HG02763 (cell line): Measurements from ENCODE around the gene TMEM256.

ENCODE experiments used
- ATAC-seq: cut with Tn5 transposase; IDR thresholded peaks from one replicate; pipeline ENCODE4 v1.9.1; 2021; ENCODE audit warnings: mild to moderate bottlenecking, moderate library complexity; ENCODE audit not compliant: unreplicated experiment

TMEM256 gene

GRCh38 chr17:7408863-7409262, 5.0 kb upstream of the TMEM256 start:
- no peak for ATAC-seq

DNA sequence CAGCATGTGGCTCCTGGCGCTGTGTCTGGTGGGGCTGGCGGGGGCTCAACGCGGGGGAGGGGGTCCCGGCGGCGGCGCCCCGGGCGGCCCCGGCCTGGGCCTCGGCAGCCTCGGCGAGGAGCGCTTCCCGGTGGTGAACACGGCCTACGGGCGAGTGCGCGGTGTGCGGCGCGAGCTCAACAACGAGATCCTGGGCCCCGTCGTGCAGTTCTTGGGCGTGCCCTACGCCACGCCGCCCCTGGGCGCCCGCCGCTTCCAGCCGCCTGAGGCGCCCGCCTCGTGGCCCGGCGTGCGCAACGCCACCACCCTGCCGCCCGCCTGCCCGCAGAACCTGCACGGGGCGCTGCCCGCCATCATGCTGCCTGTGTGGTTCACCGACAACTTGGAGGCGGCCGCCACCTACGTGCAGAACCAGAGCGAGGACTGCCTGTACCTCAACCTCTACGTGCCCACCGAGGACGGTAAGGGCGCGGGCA, 4.4 kb upstream of the TMEM256 start:
- no peak for ATAC-seq

- ATAC-seq: no peak
Observed at GRCh38 chr17:7407485-7408251, 3.8 kb upstream of the TMEM256 start, which contains the start of gene NLGN2. Gene NLGN2, plus strand, starts transcription at chr17:7407845. Its CDS starts 411 bp downstream, at chr17:7408256.

DNA sequence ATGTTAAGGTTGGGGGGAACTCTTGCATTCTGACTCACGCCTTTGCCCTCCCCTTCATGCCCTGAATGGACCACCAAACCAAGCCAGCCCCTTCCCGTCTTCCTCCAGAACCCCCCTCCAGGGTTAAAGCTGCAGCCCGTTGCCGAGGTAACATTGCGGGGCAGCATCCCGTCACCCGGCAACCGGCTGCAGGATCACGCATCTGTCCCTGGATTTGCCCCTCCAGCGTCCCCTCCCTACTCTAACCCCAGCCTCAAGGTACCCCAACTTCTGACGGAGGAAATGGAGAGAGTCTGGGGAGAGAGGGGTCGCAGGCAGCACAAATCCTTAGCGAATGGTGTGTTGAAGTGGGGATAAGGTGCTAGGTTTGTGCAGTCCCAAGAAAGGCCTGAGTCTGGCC, 3.2 kb upstream of the TMEM256 start:
- ATAC-seq: no peak

GRCh38 chr17:7406235-7406825, 2.4 kb upstream of the TMEM256 start:
- ATAC-seq: no peak

DNA sequence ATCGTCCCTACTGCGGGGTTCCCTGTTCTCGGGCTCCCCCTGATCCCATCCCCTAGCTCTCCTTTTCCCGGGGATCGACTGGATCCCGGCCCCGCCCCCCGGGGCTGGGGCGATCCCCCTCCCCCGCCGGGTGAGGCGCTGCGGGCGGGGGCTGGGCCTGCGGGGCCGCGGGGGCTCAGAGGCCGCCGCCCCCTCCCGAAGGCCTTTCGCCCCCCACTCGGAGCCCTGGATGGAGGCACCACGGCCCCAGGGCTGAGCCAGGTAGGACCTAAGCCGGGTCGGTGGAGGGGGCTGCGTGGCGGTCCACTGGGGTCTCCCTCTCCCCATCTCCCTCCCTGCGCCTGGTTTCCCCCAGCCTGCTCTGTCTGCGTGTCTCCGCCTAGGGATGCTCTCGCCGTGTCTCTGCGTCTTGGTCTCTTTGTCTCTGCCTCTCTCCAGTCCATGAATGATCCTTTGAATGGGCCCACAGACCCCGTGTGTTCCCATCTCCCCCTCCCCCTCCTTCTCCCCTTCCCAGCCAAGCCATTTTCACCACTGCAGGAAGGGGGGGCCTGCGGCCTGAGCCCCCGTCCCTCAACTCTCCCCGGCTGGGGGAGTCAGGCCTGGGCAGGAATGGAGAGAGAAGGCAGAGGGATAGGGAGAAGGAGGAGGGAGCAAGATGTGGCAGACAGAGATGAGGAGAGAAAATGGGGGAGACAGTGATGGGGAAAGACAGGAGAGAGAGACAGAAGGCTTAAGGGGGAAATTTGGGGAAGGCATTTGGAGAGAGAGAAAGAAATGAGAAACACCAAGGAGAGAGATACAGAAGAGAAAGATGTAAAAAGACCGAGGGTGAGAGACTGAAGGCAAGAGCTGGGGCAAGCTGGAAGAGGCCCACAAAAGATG, 1.7 kb upstream of the TMEM256 start:
- ATAC-seq: no peak

DNA sequence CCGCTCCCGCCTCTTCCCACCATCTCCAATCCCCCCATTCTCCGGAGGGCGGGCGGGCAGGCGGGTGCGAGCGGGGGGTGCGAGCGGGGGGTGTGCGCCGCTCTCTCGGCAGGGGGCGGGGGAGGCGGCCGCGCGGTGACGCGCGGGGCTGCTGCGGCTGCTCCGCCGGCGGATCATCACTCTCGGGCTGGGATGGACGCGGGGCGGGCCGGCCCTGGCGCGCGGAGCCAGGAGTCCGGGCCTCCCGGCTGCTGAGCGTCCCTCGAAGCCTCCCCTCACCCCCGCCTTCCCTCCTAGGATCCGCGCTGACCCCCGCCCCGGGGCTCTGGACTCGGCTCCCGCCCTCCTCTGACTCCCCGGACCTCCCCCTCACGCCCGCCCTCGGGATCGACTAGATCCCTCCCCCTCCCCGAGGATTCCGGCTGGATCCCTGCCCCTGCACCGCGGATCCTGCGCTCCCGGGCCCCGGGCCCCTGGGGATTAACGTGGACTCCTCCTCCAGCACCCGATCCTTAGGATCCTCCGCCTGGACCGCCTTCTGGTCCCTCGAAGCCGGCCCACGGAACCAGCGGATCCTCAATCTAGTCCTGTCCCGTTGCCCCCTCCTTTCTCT, 946 bp upstream of the TMEM256 start:
- no peak for ATAC-seq

DNA sequence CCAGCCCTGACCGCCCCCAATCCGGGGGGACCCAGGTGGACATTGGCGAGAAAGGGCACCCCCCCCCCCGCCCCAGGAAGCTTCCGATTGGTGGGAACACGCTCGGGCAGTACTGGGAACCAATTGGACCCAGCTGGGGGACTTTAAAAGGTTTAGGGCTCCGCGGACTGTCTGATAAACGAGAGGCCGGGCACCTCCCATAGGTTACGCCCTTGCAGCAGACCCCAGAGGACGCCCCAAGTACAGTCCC, 245 bp downstream of the TMEM256 start:
- no peak for ATAC-seq

GRCh38 chr17:7403043-7403726, 712 bp downstream of the TMEM256 start:
- ATAC-seq: no peak

- no peak for ATAC-seq
Observed at GRCh38 chr17:7398612-7399011, 5.3 kb downstream of the TMEM256 start.

DNA sequence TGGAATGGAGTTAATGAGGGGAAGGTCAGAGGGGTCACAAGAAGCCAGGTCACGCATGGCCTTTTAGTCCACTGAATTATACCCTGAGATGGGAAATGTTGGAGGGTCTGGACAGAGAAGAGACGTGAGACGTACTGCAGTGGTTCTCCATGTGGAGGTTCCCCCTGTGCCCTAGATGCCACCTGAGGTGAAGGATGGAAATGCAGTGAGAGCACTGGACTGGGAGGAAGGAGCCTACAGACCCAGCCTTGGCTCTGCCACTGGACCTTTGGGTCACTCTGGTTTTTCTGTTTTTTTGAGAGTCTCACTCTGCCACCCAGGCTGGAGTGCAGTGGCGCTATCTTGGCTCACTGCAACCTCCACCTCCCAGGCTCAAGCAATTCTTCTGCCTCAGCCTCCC, 7.8 kb downstream of the TMEM256 start:
- ATAC-seq: no peak

DNA sequence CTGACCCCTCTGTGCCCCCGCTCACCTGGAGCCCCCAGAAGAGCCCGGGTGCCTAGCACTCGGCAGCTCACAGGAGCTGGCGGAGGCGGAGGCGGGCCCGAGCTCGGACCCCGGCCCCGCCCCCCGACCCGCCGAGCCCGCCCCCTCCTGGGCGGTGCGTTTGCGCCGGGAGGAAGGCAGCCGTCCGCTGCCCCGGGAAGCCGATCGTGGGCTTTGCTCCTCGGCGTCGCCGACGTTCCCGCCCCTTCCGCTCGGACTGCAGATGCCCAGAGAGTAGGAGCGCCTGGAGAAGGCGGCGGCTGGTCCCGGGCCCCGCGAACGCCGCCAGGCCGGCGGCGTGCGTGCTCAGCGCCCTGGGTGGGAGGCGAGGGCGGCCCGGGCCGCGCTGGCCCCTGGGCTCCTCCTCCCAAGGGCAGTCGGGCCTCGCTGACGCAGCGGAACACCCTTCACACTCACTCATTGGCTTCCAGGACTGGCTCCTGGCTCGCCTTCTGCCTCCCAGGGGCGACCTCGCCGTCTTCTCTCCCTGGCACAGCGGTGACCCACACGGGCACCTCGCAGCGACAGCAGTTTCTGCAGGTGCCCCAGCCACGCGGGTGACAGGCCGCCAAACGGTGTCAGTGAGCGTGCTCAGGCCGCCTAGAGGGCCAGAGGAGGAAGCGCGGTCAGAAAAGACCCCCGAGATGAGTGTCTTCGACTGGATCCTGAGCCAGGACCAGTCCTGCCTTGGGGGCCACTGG, 9.3 kb downstream of the TMEM256 start, which contains the start of gene PLSCR3:
TSS of gene PLSCR3 (minus strand) at position 74 of the 740 bp plus-strand sequence. CDS start 415 bp downstream, outside the sequence.
- peak; percentile 72 for ATAC-seq

GRCh38 chr17:7393613-7394451, 10.1 kb downstream of the TMEM256 start:
- ATAC-seq: peak; percentile 48

GRCh38 chr17:7392696-7393612, 10.9 kb downstream of the TMEM256 start:
- ATAC-seq: no peak

DNA sequence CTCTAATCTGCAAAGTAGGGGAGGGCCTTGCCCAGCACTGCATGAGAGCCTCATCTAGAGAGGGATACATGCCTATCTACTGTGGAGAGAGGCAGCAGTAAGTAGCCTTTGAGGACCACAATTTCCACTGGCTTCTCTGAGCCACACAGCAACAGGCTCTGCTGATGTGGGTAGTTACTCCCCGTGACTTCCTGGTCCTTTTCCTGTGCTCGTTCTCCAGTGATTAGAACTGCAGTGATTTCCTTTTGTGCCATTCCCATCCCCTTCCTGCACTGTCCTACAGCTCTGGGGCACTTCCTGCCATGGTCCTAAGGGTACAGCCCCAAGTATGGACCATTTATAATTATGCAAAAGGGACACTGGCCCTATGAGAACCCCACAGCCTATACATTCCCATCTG, 12.6 kb downstream of the TMEM256 start:
- ATAC-seq: no peak

DNA sequence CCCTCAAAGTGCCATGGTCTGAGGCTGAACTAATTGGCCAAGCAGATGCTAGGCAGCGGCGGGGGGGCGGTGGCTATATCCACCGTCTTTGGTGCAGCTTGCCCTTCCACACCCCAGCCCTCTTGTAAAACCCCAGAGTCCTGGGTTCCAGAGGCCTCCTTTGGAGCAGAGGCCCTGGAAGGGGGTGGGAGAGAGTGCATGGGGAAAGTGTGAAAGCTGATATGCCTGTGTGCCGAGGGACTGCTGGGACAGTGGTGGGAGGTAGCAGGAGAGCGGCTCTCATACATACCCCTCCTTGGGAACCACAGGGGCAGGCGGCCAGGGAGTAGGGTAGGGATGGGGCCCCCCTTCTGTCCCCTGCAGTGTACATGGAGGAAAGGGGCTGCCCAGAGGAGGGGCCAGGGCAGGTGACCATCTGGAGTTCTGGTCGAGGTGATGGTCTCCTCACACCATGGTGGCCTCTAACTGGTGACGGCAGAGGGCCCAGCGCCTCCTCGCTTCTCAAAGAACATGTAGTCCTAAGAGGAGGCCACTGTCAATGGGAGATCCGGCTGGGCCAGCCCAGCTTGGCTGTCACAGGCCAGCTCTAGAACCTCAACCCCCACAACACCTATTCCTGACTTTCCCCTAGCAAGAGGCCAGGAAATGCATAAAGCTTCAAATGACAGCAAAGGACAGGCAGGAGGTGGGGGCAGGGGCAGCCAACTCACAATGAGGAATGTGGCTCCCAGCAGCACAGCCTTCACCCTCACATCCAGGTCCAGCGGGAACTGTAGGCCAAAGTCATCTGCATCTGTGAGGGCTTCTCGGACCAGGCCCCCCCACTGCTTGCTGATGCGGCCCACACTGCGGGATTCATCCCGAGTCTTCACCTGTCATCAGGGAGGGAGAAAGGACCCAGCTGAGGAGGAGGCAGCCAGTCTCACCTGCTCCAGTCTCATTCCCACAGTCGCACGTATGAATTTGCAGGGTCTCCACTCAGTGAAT, 13.7 kb downstream of the TMEM256 start:
- ATAC-seq: no peak

DNA sequence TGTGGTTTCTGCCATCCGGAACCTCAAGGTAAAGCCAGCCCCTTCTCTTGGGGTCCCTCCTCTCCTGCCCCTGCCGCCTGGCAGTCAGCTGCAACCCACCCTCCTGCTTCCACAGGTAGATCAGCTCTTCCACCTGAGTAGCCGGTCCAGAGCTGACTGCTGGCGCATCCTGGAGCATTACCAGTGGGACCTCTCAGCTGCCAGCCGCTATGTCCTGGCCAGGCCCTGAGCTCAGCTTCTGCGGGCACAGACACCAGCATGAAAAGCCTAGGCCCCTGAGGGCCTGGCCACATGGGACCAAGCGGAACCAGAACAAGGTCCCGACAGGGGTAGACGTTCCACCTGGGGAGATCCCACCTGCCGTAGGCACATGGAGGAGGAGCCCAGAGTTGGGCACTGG, 15.0 kb downstream of the TMEM256 start:
- no peak for ATAC-seq
